ENCODE data around the gene DDX20.
"Not testable (repeated sequence)": the region's sequence is repeated elsewhere in the genome, so short reads cannot be mapped to it uniquely, and the experiment has no call there.

The DDX20 gene

GRCh38 chr1:111734426-111734825, 21.3 kb upstream of the DDX20 start:
- DNase-seq: no peak

GRCh38 chr1:111734856-111735255, 20.8 kb upstream of the DDX20 start:
- DNase-seq: no peak

- DNase-seq: no peak
Observed at GRCh38 chr1:111735321-111735720, 20.4 kb upstream of the DDX20 start.

GRCh38 chr1:111735858-111736544, 19.7 kb upstream of the DDX20 start:
- DNase-seq: peak; percentile 31

- peak in 1 of 2 experiments; percentile 16 for DNase-seq
Observed at GRCh38 chr1:111736548-111737215, 19.0 kb upstream of the DDX20 start.

GRCh38 chr1:111737216-111738132, 18.2 kb upstream of the DDX20 start:
- DNase-seq: no peak

GRCh38 chr1:111738133-111738435, 17.6 kb upstream of the DDX20 start:
- no peak for DNase-seq

GRCh38 chr1:111738436-111739193, 17.1 kb upstream of the DDX20 start:
- peak; percentile 33 to 75 for DNase-seq

- peak; percentile 90 to 93 for DNase-seq
Observed at GRCh38 chr1:111739194-111739924, 16.3 kb upstream of the DDX20 start, which contains the start of gene INKA2. TSS of gene INKA2 (minus strand) at chr1:111739395. CDS start at chr1:111739242, 153 bp downstream.

- peak; percentile 50 to 60 for DNase-seq
Observed at GRCh38 chr1:111739925-111740765, 15.6 kb upstream of the DDX20 start.

GRCh38 chr1:111742292-111742691, 13.4 kb upstream of the DDX20 start:
- DNase-seq: not testable (repeated sequence)

GRCh38 chr1:111742938-111743549, 12.7 kb upstream of the DDX20 start:
- no peak for DNase-seq

GRCh38 chr1:111743679-111744101, 12.0 kb upstream of the DDX20 start:
- DNase-seq: no peak

- peak; percentile 40 to 43 for DNase-seq
Observed at GRCh38 chr1:111745675-111746613, 9.8 kb upstream of the DDX20 start.

GRCh38 chr1:111746614-111746999, 9.1 kb upstream of the DDX20 start:
- no peak for DNase-seq

GRCh38 chr1:111747282-111747734, 8.4 kb upstream of the DDX20 start:
- DNase-seq: peak; percentile 73 to 78

GRCh38 chr1:111747947-111748346, 7.8 kb upstream of the DDX20 start:
- no peak for DNase-seq

- no peak for DNase-seq
Observed at GRCh38 chr1:111749628-111750027, 6.1 kb upstream of the DDX20 start.

- DNase-seq: no peak
Observed at GRCh38 chr1:111750856-111751255, 4.8 kb upstream of the DDX20 start.
